ENCODE measurements around the gene POLR3H.
A peak's percentile ranks its signal among the peaks of the same experiment; 100 is the strongest.

POLR3H gene

DNA sequence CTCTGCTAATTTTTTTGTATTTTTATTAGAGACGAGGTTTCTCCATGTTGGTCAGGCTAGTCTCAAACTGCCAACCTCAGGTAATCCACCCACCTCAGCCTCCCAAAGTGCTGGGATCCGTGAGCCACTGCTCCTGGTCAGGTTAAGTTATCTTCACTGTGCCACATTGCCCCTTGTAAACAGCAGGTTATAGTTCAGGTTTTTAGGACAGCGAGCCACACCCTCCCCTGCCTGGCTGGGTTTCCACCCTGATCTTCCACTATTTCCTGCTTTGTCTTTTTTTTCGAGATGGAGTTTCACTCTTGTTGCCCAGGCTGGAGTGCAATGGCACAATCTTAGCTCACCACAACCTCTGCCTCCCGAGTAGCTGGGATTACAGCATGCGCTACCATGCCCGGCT lies 59.2 kb downstream of the POLR3H start:
- no peak for DNase-seq (ENCODE audit: low read depth)

DNA sequence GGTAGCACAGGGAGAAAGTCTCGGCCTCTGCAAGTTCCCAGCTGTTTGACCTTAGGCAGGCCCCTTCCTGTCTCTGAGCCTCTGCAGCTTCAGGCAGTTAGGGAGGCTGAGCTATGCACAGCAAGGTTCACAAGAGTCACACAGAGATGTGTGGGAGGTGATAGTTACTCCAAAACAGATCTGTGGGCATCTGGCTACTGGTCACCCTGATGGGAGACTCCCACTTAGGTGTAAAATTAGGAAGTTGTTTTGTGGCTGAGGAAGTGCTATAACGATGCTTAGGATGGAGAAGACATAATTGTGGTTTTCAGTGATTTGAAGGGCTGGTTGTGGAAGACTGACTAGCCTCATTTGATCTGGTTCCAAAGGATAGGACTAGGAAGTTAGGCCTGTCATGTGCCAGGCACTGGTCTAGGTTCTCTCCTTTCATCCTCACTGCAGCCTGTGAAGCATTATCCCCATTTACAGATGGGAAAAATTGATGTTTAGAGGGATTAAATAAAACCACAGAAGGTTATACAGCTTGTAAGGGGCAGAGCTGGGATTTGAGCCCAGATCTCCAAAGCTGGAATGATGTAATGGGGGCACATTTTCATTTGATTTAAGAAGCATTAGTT lies 61.8 kb downstream of the POLR3H start:
- DNase-seq (ENCODE audit: low read depth), result peak; percentile 81

DNA sequence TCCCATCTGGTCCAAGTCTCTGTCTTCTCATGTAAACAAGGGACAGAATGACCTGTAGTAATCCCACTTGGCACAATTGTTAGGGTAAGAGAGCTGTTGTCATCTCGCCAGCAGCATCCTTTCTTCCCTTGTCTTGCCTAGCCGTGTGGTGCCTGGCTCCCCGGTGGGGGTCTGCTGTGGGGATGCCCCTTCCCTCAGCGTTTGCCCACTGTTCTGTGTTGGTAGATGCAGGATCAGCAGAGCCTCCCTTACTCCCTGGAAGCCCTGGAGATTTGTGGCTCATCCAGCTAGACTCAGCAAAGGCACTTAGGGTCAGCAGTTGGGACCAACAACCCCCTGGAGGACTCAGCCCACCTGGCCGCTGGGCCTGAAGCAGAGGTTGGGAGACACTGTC lies 62.3 kb downstream of the POLR3H start:
- no peak for DNase-seq (ENCODE audit: low read depth)

DNA sequence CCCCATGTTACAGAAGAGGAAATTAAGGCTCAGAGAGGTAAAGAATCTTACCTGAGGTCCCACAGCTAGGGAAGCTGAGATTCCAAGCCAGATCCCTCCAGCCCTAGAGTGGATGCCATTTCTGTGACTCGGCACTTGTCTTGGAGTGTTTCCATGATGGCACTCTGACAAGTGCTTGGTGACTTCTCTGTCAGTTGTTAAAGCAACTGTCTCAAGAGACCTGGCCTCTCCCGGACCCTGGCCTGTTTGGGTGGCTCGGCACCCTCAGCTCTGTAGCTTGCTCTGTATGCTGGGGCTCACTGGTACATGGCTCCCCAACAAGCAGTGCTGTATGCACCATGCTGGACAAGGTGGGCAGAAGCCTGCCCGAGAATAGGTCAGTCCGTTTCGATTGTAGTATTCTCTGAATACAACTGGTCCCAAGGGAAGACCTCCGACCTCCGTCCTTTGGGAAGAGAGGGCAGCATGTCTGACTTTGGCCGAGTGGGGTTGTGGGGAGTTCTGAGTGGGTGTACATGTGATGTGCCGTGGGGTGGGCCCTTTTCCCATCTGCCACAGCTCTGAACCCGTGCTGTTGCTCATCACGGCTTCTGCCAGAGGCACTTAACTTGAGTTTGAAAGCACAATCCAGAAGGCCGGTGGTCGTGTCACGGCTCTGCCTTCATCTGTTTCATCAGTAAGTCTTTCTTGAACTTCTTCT lies 63.0 kb downstream of the POLR3H start:
- DNase-seq (ENCODE audit: low read depth), result peak; percentile 85

DNA sequence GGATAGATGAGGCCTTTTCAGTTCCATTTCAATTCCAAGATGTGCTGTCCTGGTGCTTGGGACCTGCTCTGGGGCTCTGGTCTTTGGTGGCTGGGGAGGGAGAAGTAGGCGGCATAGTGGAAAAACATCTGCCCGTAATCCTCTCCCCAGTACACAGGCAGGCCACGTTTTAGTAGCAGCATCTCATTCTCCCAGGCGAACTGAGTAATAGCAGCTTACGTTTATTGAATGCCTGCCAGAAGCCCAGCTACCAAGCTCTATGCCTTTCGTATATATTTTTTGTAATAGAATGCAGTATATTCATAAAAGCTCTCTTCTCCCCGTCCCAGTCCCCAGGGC lies 63.9 kb downstream of the POLR3H start:
- peak; percentile 86 for DNase-seq (ENCODE audit: low read depth)

DNA sequence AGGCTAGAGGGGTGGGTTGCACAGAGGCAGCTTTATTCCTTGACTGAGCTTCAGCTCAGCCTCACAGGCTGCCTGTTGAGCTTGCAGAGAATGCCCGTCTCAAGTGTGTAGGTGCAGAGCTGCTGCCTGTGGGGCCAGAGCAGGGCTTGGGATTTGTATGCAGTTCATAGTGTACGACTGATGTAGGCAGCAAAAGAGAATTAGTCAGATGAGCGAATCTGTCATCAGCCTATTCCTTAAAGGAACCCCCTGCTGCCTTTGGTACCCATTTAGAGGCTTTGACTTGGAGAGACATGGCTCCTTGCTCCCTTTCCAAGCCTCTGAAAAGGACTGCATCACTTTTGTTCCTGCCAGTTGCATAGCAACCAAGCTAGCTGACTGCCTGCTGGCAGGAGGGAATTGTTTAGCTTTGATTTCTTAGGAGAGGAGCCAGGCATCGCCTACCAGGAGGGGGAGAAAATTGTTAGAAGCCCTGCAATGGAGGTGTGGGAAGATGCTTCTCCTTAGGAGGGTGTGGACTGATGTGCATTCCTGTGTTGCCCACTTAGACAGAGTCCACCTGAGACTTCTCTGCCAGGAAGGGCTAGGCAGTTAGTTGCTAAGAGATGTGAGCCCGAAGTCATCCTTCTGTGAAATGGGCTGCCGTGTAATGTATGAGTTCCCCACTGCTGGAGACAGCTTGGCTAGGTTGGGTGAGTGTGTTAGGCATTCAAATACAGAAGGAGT lies 64.4 kb downstream of the POLR3H start:
- DNase-seq (ENCODE audit: low read depth), result peak; percentile 84

DNA sequence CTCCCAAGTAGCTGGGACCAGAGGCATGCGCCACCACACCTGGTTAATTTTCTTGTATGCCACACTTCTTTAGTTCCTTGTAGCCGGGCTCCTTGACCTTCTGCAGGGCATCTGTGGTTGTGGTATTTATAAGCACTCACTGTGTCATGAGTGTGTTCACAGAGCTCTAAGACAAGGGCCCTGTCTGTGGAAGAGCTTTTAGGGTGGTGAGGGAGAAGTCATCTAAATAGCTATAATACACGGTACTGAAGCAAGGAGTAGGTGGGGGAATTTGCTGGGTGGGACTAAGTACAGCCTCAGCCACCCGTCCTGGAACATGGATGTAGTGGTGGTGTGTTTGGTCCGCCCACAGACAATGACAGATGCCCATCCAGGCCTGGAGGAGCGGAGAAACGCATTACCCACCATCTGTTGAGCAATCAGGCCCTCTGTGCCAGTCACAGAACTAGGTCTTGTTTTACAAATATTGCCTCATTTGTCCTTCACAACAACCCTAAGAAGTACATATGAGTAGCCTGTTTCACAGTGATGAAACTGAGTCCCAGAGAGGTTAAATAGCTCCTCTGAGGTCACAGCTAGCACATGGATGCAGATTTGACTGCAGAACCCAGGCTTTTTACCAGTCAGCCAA lies 65.3 kb downstream of the POLR3H start:
- no peak for DNase-seq (ENCODE audit: low read depth)

DNA sequence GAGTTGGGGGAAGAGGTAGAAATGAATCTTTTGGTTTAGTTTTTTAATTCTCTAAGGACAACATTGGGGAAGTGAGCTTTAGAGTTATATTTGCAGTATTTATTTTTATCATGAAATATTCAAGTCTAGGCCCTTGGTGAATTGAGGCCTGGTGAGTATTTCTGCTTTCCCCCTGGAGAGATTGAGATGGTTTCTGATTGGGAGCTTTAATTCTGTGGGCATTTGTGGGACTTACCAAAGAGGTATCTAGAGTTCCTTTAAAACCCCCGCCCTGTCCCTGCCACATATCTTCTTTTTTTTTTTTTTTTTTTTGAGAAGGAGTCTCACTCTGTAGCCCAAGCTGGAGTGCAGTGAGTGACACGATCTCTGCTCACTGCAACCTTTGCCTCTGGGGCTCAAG lies 65.8 kb downstream of the POLR3H start:
- DNase-seq (ENCODE audit: low read depth), result no peak

Measured in EH (cell line).